HG02642 (cell line): ENCODE results near the gene TMEM132D.
"Not testable (repeated sequence)": the region's sequence is repeated elsewhere in the genome, so short reads cannot be mapped to it uniquely, and the experiment has no call there.

Source experiments
- ATAC-seq: cut with Tn5 transposase; IDR thresholded peaks from one replicate; pipeline ENCODE4 v1.9.1; 2021; ENCODE audit warnings: mild to moderate bottlenecking; ENCODE audit not compliant: unreplicated experiment, poor library complexity

Gene TMEM132D

DNA sequence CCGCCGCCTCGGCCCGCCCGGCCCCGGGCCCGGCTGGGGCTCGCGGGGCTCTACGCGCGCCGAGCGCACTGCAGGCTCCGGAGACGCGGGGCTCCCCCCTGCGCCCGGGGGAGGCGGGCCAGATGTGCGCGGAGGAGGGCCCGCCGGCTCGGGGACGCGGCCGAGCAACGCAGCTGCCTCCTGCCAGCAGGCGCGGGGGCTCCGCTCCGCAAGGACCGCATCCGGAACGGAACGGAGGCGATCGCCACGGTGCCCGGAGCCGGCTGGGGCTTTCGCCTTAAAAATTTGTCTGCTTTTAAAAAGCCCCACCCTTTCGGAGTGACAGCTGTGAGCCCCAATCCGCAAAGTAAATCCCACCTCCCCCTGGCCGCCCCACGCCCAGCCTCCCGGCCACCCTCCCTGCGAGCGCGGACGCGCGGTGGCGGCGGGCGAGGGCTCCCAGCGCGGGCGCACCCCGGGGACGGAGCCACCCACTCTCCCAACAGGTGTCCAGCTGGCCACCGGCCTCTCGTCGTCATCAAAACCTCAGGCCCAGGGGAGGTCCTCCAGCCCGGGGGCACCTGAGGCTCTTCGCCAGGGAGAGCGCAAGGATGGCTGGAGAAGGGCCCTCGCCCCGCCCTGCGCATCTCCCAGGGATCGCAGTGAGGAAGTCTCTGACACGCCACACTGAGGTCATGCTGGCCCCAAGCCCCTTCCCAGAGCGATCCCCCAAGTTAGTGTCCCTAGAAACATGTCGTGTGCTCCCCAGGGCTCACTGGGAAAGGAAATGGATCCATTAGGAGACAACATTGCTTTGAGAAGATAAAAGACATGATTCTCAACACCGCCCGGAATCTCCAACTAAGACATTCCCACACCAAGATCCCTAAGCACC is at the start of gene TMEM132D:
TMEM132D (minus strand) TSS at position 70 of the 874 bp plus-strand sequence.
- ATAC-seq: no peak

DNA sequence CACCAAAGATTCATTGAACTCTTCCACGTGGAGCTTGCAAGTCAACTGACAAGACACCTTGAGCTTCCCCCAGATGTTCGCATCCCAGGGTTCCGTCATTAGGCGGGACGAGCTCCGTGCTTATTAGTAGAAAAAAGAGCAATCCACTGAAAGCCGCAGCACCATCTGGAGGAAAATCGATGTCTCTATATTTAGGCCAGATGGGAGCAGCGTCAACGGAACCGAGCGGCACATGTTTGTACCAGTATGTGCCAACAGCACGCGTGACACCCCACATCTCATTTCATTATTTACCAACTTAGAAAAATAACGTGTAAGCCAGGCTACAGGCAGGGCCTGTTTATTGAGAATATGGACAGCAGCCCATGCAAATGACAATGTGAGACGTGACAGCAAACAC is 45.8 kb upstream of the TMEM132D start:
- no peak for ATAC-seq

DNA sequence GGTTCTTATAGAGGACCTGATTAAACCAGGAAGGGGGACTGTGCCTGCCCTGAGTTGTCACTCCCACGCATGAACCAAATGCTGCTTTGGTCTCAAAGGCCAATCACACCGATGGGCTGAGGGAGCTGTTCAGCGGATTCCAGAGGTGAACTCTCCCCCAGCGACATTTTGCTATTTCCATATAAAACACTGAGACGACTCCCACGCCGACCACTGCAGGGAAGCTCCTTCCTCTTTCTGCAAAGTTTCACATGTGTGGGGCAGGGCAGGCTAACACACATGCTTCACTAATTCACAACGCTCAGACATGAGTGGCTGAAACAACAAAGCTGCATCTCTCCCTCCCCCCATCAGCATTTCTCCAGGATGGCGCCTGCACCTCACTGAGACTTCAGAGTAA is 37.8 kb upstream of the TMEM132D start:
- ATAC-seq: no peak

- ATAC-seq: no peak
These were observed 34.3 kb upstream of the TMEM132D start for GRCh38 chr12:129938089-129938488.

GRCh38 chr12:129937426-129937825 is 33.6 kb upstream of the TMEM132D start:
- ATAC-seq: no peak

GRCh38 chr12:129928643-129929042 is 24.8 kb upstream of the TMEM132D start:
- ATAC-seq: no peak

GRCh38 chr12:129927316-129927900 is 23.6 kb upstream of the TMEM132D start:
- no peak for ATAC-seq

DNA sequence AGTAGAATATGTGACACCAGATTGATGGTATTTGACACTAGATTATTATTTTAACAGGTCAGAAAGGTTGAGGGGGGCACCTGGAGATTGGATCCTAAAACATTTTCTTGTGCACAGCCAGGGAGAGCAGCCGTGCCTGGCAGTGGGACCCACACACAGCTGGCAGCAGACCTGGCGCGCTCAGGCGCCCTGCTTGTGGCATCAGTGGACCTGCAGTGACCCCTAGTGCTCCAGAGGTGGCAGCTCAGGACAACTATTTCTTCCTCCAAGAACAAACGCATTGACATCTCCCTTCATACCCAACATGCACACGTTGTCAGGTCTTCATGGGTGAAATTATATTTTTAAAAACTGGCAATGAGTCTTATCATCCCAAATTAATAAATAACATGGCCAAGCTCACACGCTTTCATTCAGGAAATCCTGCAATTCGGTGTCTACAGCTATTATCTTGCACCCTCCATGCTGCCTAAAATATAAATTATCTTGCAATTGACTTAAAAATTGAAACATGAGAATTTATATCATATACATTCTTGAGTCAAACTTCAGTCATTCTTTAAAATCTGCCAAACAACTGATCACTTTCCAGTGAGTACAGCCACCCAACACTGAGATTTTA is 7.7 kb upstream of the TMEM132D start:
- peak; percentile 83 for ATAC-seq

- ATAC-seq: no peak
These were observed 5.5 kb upstream of the TMEM132D start for GRCh38 chr12:129909051-129910020.

DNA sequence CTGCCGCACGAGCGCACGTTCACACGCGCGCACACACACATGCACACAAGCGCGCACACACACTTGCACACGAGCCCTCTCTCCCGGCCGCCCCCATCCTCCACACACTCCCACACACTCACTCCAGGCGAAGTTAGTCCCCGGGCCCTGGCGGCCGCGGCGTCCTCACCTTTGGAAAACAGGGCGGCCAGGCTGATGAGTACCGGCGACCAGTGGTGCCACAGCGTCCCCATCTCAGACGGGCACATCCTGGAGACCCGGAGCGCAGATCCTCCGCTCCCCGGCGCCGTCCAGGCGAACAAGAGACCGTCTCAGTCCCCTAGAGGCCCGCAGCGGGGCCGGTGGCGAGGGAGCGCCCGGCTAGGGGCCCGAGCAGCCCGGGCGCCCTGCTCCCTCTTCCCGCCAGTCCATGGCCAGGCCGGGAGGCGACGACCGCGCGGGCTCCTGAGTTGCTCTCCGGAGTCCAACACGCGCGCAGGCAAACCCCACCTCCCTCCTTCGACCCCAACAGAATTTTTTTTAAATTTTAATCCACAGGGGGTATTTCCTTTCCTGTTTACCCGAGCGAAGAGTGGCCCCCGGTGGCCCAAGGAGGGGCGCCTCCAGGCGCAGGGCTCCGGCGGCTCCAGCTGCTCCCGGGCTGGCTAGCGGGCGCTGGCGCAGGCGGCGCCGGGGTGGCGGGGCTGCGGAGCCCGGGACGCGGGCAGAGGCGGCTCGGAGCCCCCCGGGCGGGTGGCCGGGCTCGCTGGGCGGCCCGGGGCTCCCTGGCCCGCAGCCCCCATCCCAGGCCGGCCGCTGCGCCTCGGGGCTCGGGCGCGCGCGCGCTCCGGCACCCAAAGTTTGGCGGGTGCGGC is 506 bp downstream of the TMEM132D start:
- no peak for ATAC-seq

DNA sequence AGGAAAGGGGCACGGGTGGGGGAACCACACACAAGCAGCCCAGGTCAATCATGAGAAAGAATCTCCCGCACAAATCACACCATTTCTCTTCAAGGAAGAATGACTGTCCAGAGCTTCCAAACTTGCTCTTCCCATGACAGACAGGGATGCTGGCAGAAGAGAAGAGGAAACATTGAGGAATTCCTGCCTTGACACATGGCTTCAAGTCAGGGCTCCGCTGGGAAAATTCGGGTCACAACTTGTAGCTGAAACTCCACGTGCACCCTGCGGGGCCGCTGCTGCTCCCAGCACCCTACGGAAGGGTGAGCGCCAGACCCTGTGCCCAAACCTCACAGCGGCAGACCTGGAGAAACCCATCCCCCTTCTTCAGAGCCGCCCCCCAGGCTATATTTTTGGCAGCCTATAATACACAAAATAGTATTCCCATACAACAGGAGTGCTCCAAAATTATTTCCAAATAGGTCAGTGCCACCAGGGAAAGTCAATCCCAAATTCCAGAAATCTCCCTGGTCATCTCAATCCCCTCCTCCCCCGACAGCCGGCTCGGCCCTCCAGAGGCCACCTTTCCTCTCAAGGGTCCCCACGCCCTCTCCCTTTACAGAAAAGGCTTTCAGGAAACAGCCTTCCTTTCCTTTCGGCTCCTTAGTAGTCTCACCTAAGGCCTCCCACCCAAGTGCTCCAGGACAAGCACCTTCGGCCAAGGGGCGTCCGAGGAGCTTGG is 1.3 kb downstream of the TMEM132D start:
- ATAC-seq: no peak

GRCh38 chr12:129901254-129901653 is 2.6 kb downstream of the TMEM132D start:
- ATAC-seq: no peak

- no peak for ATAC-seq
These were observed 3.5 kb downstream of the TMEM132D start for GRCh38 chr12:129900306-129900705.

DNA sequence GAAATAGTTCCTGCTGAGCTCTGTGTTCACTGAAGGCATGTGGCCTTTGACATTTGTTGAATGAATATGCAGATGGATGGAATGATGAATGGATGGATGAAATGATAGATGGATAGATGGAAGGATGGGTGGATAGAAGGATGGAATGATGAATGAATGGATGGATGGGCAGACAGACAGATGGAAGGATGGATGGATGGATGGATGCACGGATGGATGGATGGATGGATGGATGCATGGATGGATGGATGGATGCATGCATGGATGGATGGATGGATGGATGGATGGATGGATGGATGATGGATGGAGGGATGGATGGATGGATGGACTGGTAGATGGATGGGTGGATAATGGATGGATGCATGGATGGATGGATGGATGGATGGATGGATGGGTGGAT is 4.8 kb downstream of the TMEM132D start:
- not testable (repeated sequence) for ATAC-seq

GRCh38 chr12:129893691-129894090 is 10.1 kb downstream of the TMEM132D start:
- ATAC-seq: no peak

DNA sequence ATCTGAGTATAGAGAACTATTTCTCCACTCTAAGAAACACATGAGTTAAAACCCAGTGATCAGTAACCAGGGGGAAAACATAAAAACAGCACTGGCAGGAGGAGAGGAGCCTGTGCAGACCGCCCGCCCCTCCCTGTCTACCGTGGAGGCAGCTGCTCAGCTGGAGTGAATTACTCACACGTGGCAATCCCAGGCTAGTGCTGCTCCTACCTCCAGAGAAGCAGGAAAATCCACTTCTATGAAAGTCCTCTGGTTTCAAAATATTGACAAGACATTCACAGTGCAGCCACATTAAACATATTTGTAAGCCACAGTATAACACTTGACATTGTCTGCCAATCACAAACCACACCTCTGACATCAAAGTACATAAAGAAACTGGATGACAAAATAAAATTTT is 16.7 kb downstream of the TMEM132D start:
- ATAC-seq: no peak

- no peak for ATAC-seq
These were observed 17.3 kb downstream of the TMEM132D start for GRCh38 chr12:129886541-129886940.

GRCh38 chr12:129885287-129885686 is 18.5 kb downstream of the TMEM132D start:
- no peak for ATAC-seq

DNA sequence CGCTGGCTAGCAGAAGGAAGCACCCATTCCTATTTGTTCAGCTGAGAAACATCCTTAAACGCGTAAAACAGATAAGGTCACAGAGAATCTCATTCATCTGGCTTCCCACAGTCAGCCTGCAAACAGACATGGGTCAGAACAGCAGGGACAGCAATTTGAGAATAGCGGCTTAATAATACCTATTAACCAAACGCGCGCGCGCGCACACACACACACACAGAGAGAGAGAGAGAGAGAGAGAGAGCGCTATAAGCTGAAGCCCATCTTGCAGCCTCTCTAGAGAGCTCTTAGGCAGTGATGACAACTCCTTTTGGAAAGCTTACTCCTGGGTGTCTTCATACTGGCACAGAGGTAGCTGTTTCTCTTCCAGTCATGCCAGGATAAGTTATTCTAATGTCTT is 26.4 kb downstream of the TMEM132D start:
- no peak for ATAC-seq
